ENCODE measurements around the gene CCZ1B. TPM values are rescaled to one million over a fixed set of nuclear protein-coding genes. Genes with fewer than 3 reads are reported as not detected.

Gene CCZ1B
- total RNA-seq, 1 experiment from 2014 or later = 39.9 TPM

GRCh38 chr7:6833636-6834035 is 7.6 kb upstream of the CCZ1B start:
- POLR2A ChIA-PET = no interaction called here
- TF ChIP-seq STAT6 (CRISPR knock-in tag; conservative IDR thresholded peaks at IDR 0.05; ENCODE audit: low read depth) (no peak), FOXP1 (CRISPR knock-in tag; IDR thresholded peaks at IDR 0.05; ENCODE audit: borderline replicate concordance) (no peak), ATF1 (CRISPR knock-in tag; IDR thresholded peaks at IDR 0.05) (no peak), MXD4 (CRISPR knock-in tag; IDR thresholded peaks at IDR 0.05; ENCODE audit: borderline replicate concordance) (no peak), ZMAT4 (CRISPR knock-in tag; IDR thresholded peaks at IDR 0.05) (no peak), TCF7 (CRISPR knock-in tag; IDR thresholded peaks at IDR 0.05; ENCODE audit: low read depth) (no peak), MLX (CRISPR knock-in tag; IDR thresholded peaks at IDR 0.05) (no peak), NR3C1 (CRISPR knock-in tag; conservative IDR thresholded peaks at IDR 0.05; ENCODE audit: low read depth) (no peak), PREB (CRISPR knock-in tag; IDR thresholded peaks at IDR 0.05; ENCODE audit: borderline replicate concordance) (no peak), OVOL2 (CRISPR knock-in tag; IDR thresholded peaks at IDR 0.05; ENCODE audit: borderline replicate concordance) (no peak)
- TF ChIP-seq, protein P1, sequence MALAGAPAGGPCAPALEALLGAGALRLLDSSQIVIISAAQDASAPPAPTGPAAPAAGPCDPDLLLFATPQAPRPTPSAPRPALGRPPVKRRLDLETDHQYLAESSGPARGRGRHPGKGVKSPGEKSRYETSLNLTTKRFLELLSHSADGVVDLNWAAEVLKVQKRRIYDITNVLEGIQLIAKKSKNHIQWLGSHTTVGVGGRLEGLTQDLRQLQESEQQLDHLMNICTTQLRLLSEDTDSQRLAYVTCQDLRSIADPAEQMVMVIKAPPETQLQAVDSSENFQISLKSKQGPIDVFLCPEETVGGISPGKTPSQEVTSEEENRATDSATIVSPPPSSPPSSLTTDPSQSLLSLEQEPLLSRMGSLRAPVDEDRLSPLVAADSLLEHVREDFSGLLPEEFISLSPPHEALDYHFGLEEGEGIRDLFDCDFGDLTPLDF (CRISPR knock-in tag; IDR thresholded peaks at IDR 0.05) = no peak
- TF ChIP-seq, protein P2, sequence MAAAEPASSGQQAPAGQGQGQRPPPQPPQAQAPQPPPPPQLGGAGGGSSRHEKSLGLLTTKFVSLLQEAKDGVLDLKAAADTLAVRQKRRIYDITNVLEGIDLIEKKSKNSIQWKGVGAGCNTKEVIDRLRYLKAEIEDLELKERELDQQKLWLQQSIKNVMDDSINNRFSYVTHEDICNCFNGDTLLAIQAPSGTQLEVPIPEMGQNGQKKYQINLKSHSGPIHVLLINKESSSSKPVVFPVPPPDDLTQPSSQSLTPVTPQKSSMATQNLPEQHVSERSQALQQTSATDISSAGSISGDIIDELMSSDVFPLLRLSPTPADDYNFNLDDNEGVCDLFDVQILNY (CRISPR knock-in tag; IDR thresholded peaks at IDR 0.05) = no peak
- TF ChIP-seq, protein P3, sequence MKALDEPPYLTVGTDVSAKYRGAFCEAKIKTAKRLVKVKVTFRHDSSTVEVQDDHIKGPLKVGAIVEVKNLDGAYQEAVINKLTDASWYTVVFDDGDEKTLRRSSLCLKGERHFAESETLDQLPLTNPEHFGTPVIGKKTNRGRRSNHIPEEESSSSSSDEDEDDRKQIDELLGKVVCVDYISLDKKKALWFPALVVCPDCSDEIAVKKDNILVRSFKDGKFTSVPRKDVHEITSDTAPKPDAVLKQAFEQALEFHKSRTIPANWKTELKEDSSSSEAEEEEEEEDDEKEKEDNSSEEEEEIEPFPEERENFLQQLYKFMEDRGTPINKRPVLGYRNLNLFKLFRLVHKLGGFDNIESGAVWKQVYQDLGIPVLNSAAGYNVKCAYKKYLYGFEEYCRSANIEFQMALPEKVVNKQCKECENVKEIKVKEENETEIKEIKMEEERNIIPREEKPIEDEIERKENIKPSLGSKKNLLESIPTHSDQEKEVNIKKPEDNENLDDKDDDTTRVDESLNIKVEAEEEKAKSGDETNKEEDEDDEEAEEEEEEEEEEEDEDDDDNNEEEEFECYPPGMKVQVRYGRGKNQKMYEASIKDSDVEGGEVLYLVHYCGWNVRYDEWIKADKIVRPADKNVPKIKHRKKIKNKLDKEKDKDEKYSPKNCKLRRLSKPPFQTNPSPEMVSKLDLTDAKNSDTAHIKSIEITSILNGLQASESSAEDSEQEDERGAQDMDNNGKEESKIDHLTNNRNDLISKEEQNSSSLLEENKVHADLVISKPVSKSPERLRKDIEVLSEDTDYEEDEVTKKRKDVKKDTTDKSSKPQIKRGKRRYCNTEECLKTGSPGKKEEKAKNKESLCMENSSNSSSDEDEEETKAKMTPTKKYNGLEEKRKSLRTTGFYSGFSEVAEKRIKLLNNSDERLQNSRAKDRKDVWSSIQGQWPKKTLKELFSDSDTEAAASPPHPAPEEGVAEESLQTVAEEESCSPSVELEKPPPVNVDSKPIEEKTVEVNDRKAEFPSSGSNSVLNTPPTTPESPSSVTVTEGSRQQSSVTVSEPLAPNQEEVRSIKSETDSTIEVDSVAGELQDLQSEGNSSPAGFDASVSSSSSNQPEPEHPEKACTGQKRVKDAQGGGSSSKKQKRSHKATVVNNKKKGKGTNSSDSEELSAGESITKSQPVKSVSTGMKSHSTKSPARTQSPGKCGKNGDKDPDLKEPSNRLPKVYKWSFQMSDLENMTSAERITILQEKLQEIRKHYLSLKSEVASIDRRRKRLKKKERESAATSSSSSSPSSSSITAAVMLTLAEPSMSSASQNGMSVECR (CRISPR knock-in tag; IDR thresholded peaks at IDR 0.05; ENCODE audit: borderline replicate concordance) = no peak
- Mint-ChIP-seq H3K27me3 (ENCODE audit: low read depth) (peaks cover 15% of the 10 kb centered on the region), H3K9me3 (no peaks in the 10 kb centered on the region), H3K4me1 (0 out of 2 replicates have a peak, but pooled peaks cover 3% of the 10 kb centered on the region), H3K27ac (no peak overlapping the region), H3K4me3 (no peak overlapping the region), H3K36me3 (no peaks in the 10 kb centered on the region)
- no peak for ATAC-seq
- DNase-seq (ENCODE audit: low spot score) = no peak
- CTCF ChIA-PET = no interaction called here
